Measurements from ENCODE around the gene JAZF1.
A peak's percentile ranks its signal among the peaks of the same experiment; 100 is the strongest.

The JAZF1 gene

DNA sequence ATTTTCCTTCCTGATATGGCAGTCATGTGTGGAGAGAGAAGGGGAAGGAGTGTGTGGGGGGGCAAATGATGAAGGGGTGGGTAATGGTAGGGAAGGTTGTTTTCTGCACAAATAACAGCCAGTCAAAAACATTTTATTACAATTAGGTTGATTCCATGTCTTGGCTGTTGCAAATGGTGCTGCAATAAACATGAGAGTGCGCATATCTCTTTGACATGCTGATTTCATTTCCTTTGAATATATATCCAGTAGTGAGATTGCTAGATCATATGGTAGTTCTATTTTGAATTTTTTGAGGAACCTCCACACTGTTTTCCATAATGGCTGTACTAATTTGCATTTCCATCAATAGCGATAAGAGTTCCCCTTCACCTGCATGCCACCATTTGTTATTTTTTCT, 10.6 kb upstream of the JAZF1 start:
- no peak for DNase-seq (ENCODE audit: low read depth)

DNA sequence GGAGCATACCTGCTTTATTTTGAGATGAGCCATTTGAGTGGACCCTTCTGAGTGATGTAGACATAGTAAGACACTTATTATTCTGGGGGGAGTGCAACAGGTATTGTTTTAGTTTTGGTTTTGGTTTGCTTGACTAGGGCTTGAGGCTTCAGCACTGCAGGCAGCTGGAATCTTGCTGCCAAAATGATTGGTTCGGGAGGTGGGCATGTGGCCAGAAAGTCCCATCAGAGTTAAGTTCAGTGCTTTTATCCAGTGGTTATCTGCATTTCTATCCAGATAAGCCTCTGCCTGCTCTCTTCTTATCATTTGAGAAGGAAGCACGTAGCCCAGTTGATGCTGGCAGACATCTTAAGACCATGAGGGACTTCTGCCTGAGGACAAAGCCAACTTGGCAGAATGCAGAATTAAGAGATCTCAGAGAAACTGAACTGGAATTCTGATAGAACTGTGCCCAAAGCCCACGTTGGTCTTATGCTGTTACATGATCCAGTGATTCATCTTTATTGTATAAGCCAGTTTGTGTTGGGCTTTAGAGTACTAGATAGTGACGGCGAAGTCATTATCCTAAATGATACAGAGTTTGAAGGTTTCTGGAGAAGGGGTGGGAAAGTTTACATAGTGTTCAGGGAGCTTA, 9.6 kb upstream of the JAZF1 start:
- no peak for DNase-seq (ENCODE audit: low read depth)

DNA sequence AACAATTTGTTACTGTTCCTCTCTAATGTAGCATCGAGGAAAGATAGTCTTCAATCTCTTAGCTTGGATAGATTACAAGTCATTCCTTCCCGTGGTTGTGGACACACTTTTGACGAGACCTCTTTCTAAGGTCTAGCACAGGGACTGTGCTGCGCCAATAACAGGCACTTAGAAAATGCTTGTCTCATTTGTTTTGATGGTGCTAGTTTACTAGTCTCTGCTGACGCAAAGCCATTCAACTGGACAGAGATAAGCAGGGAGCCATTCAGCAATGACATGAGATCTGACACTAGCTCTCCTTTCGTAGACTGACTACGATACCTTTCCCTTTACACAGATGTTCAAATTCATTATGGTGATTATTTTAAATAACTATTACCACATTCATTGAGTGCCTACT, 6.4 kb upstream of the JAZF1 start:
- DNase-seq (ENCODE audit: low read depth) = no peak

DNA sequence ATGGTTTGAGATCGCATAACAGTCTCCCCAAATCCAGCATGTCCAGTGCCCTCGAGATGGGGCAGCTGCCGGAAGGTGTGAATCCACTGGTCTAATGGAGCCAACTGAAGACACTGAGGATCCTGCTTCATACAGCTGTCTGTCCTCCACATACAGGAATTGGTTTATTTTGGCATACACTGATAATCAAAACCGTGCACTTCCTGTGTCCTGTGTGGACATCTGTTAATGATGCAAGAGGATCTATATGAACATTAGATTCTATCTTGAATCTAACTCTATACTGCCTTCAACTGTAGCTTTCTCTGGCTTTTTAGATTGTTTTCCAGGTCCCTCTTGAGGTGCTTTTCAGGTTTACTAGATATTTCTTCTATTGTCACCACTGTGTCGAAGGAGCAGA, 3.0 kb upstream of the JAZF1 start:
- DNase-seq (ENCODE audit: low read depth) = peak; percentile 40

DNA sequence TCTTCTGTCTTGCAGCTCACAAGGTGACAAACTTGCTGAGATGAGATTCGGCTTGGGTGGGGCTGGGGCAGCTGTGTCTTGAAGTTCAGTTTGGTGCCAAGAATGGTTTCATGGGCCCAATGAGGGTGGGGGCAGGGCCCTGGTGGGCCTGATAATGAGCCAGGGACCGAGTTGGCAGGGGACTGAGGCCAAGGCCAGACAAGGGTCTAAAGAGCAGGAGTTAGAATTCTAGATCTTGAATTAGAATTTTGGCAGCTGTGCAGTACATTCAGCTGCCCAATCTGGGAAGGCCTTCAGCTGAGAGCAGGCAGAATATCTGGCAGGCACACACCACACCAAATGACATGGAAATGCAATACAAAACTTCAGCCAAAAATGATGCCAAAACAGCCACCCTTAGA, 1.5 kb upstream of the JAZF1 start:
- DNase-seq (ENCODE audit: low read depth) = no peak

DNA sequence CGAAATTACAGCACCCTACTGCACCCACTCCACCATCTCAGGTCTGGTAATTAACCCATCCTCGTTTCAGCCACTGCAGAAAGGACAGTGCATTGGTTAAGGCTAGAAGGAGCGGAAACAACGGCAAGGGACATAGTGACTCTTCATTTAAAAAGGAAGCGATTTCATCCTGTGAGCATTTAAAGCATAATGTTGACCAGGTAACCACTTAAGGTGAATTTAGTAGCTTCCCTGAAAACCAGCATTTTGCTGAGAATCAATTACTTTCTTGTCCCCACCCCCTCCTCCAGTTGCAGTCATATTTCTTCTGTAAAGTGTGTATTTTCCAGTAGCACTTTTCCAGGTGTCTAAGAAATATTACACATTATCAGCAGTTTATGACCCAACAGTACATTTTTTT, 821 bp upstream of the JAZF1 start:
- no peak for DNase-seq (ENCODE audit: low read depth)

DNA sequence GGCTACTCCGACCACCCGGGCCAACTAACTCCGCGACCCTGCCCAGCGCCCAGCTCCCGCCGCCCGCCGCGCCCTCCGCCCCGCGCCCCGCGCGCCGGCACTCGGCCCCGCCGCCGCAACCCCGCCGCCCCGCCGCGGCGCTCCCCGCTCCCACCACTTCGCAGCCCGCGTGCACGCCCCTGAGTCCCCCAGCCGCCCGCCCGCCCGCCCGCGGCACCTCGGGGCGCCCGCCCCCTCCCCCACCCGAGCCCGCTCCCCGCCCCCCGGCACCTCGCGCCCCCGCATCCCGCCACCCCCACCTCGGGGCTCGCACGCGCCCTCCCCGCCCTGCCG, 598 bp downstream of the JAZF1 start:
- no peak for DNase-seq (ENCODE audit: low read depth)

DNA sequence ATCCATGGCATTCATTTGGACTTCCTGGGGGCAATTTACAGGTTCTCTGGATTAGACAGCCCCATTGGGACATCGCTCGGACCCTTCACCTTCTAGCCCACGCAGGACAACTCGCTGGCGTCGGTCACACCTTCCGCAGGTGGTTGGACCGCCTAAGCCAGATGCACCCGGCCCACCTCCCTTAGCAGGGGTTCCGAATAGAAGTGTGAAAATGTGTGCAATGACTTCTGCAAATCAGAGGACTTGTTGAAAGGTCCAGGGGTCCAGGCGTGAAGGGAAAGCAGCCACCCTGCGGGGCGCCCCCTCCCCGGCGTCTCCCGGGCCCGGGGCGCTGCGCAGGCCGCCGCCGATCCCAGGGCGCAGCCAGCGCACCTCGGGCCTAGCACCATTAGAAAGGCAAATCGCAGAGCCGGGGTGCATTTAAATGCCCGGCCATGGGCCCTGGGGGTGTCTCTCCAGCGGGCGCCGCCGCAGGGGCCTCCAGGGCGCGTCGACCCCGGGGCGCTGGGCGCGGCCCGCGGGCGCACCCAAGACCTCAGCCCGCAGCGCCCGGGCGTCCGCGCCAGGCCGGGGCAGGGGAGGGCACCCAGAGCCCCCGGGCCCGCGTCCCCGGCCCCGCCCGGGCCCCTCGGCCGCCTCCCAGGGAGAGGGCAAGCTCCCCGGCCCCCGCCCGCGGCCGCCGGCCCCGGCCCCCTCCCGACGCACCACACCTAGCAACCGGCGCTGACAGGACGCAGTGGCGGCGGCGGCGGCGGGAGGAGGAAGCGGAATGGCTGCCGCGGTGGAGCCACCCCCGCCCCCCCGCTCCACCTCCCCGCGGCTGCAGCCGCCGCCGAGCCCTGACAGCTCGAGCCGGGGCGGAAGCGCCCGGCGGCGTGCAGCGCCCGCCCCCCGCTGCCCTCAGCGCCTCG, 1.2 kb downstream of the JAZF1 start:
- peak; percentile 66 for DNase-seq (ENCODE audit: low read depth)

DNA sequence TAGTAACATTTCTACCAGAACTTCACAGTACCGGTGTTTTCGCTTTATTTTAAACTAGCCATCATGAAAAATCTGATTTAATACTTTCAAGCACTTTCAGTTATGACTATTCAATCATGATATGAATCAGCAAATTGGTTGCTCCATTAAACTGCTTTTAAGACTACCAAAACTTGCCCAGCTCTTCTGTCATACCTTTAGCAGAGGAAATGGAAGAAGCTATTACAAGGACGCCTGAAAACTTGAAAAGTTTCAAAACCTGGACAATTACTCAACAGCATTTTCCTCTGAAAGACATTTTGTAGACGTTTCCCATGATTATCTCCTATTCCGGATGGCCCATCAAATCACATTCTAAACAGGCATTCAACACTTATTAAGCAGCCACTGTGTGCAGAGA, 2.0 kb downstream of the JAZF1 start:
- DNase-seq (ENCODE audit: low read depth) = no peak

DNA sequence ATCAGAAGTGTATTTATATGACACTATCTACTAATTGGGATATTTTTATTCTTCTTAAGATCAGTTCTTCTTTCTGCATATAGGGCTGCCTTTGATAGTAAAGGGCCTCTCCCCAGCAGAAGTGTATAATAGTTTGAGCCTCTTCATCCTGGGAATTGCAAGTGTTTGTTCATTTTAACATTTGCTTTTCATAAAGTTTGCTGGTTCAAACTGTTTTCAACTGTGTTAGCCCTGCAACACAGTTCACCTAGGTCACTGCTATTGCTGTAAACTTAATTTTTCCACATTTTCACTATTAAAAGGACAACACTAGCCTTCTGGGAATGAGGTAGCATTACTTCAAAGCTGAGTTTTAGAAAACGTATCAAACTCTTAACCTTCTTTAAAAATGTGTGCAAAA, 2.8 kb downstream of the JAZF1 start:
- DNase-seq (ENCODE audit: low read depth) = no peak

DNA sequence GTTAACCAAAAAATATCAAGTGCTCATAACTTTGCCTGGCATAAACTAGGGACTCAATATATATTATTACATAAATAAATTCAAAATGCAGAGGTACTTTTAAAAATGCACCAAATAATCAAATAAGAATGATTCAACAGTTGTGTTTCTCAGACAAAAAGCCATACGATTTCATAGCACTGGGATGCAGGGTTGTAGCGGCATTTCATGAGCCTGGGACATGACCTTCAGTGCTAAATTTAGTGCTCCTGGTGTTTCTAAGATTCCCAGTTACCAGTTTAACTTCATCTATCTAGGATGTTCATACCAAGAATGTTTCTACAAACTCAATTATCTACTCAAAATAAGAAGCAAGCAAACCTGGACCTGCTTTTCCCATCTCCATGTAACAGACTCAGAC, 4.0 kb downstream of the JAZF1 start:
- no peak for DNase-seq (ENCODE audit: low read depth)

DNA sequence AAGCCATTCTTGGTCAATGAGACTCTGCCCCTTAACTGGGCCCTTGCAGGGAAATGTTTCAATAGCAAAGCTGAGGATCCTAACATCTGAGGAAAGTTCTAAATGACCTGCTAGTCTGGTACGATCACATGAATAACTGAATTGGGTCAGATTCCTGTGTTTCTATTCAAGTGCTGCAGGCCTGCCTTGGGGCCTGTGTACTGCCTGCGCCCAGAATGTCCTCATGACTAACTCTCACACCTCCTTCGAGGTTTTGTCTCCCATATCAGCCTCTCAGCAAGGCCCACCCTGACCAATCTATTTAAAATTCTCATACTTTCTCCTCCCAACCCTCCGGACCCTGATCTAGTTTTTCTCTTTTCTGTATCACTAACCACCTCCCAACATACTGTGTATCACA, 4.4 kb downstream of the JAZF1 start:
- no peak for DNase-seq (ENCODE audit: low read depth)

DNA sequence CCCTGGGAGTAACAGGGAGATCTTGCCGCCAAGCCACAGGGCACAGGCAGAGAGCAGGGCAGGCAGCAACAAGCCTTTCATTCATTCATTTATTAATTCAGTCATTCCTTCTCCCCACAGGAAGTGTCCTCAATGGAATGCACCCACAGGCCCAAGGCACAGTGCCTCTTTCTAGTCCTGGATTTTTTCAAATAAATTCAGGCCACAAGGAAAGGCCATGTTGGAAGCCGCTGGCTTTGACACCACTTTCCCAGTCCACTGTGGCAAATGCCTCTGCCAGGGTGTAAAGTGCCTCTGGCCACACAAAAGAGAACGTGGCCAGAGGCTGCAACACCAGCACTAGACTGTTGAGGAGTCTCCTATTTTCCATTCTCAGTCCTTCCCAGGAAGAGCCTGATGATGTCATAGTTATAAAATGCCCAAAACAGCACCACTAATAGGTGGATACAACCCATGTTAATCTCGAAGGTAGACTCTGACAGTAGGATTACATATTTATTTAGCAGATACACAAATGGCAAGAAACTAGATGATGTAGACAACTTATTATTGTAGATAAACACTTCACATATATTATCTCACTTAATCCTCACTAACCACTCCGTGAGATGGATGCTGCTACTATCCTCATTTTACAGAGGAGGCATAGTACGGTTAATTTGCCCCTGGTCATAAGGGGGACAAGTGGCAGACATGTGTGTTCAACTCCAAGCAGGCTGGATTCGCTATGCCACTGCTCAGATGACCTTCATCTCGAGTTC, 5.5 kb downstream of the JAZF1 start:
- DNase-seq (ENCODE audit: low read depth) = no peak

DNA sequence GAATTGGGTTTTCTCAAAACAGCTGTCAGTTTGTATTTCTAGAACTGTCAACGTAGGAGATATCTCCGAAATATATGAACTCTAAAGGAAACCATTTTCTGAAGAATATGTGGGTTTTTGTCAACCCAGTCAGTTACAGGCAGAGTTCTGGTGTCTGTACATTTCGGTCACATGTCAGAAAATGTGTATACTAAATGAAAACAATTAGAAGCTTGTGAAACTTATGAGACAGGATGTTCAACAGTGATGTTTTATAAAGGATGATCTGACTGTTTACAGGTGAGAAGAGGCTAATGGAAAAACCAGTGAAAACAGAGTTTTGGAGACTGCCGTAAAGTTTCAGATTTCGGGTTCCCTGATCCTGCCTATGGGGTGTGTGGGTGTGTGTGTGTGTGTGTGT, 6.2 kb downstream of the JAZF1 start:
- DNase-seq (ENCODE audit: low read depth) = no peak

DNA sequence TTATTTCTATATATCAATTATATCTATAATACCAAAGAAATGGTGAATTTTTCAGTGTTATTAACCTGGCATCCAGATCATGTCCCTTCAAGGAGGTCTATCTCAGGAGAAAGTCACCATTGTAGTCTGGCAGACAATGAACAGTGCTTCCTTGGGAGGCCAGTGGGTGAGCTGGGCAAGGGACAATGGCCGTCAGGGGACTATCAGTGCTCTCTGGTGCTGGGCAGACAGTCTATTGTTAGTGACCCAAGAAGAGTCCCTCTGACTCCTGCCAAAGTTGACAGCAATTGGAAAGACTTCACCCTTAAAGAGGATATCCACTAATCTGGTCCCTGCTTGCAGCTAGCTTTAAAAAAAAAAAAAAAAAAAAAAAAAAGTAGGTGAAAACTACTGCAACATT, 7.1 kb downstream of the JAZF1 start:
- no peak for DNase-seq (ENCODE audit: low read depth)

DNA sequence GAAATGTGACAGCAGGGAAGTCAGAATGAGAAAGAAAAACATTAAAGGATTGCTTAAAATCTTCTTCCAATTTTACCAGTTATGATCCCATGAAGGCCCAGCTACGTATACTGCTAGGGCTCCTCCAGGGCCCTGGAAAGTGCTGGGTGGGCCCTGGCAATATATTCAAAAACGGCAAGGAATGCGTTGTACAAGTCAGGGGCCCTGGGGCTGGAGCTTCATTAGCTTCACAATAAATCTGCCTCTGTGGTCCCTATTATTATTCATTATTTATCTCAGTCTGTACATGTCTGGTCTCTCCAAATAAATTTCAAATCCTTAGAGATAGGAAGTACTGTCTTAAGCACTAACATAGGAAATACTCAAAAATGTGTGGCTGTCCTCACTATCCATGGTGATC, 7.6 kb downstream of the JAZF1 start:
- DNase-seq (ENCODE audit: low read depth) = no peak

DNA sequence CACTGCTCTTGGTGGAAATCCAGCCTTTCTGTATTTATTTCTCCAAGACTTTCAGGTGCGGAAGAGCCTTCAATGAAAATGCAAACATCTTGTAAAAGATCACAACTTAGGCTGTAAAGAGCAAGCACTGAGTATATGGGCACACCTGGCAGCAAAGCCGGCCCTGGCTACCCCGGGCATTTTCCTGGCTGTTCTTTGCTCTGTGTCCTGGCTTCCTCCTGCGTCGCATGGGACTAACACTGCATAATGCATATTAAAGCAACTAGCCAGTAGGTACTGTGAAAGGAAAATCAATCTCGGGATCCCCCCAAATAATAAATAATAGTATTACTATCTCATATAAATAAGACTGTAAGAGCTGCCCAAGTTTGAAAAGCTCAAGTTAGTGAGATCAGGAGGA, 9.9 kb downstream of the JAZF1 start:
- no peak for DNase-seq (ENCODE audit: low read depth)

DNA sequence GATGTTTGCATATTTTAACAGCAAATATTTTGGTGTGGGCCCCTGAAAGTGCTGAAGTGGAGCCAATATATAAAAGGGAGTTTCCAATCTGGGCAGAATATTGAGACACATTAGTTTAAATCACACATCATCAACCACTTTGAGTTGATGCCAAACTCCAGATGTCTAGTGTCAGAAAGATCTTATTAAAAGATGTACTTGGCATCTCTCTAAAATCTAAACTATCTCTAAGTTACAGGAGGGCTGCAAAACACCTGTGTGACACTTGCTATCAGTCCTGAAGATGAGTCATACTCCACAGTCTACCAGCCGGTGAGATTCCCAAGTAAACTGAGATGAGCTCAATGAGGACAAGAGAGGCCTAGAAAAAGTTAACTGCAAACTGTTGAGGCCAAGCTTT, 11.4 kb downstream of the JAZF1 start:
- DNase-seq (ENCODE audit: low read depth) = peak; percentile 50

DNA sequence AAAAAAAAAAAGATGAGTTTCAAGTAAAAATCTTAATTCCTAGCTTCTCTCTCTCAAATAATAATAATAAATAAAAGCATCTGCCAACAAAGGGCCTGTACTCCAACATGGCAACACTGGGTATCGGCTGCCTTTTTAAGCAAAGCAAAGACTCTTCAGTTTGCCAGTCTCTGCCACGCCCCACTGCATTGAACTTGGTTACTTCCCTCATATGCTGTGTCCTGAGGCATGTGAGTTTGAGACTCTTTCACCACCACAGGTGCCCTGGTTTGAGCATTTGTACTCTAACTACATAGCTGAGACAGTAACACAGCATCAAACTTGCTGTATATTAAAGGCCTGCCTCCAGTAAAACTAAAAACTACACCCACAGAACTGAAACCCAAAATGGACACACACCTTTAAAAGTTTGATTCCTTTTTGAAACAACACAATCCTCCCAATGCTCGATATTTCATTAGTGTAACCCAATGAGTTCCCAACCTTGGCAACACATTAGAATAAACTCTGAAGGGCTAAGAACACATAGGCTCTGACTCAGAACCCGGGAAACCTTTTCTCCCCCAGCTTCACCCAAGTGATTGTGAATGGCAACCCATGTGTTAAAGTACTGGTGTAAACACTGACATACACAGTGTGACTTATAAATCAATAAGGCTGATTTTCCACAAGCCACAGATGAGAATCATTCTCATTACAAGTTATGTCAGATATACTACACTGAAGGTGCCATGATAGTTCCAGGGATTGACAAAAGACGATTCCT, 12.0 kb downstream of the JAZF1 start:
- DNase-seq (ENCODE audit: low read depth) = no peak

DNA sequence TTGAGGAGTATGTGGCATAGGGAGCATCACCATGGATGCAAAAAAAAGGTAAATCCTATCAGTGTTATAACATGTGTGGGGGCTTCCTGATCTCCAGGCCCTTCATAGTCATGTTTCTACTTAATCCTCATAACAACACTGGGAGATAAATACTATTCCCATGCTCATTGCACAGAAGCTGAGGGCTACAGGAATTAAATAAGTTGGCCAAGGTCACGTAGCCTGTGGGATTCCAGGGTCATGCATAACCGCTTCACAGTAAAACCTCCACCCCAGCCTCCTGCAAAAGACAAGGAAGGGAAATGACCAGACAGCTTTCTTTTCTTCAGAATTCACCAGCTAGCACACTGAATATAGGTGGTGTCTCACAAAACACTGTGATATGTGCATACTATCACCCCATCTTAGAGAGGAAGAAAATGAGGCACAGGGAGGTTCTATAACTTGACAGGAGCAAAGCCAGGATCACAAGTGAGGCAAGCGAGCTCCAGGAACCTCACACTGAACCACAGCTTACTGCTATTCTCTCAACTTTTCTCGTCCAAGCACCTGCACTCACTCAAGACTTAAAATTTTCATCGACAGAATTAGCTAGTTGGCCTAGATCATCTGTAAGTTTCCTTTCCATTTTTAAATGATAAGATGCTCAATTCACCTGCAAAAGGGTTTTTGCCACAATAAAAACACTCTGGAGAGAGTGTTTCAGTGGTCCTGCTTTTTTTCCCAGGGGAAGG, 13.4 kb downstream of the JAZF1 start:
- DNase-seq (ENCODE audit: low read depth) = peak; percentile 60
